HepG2 (cell line): Measurements from ENCODE around the gene INSRR. TPM values are rescaled to one million over a fixed set of nuclear protein-coding genes. Genes with fewer than 3 reads are reported as not detected.

ENCODE experiments used
- ATAC-seq: fragments of 200-7000 bp; cut with Tn5 transposase; 3 replicates; pipeline ENCODE4 v1.9.1; 2020; ENCODE audit warnings: mild to moderate bottlenecking, moderate library complexity
- BruUV-seq: library from RNA; stranded (reverse); fragments of 400-500 nt; replicated peaks from 2 replicates; lab custom pipeline; 2021; lab: Mats Ljungman, UMichigan
- CTCF ChIA-PET: fragments of 300-600 bp; formaldehyde crosslinking; extraction: SDS; loops from one replicate; lab custom pipeline; 2021; ENCODE audit warnings: low total read pairs, inconsistent platforms, low intra/inter-chr PET ratio; lab: Yijun Ruan, JAX
- POLR2A ChIA-PET: fragments of 350-600 bp; sonication (Branson Sonifier 250); formaldehyde crosslinking; loops from one replicate; lab custom pipeline; 2020; ENCODE audit warnings: antibody characterized with exemption, inconsistent platforms; lab: Yijun Ruan, JAX
- DNase-seq: peaks from one replicate; pipeline ENCODE4 v3.0.0-alpha.2; 2015; ENCODE audit warnings: low spot score
- FAIRE-seq: peaks from 3 replicates; lab custom pipeline; 2011; peaks lifted over from hg19 to GRCh38; lab: Jason Lieb, UNC
- H2AFZ ChIP-seq: one replicate; pipeline ENCODE4 v1.6.1; 2011; ENCODE audit warnings: low read length, inconsistent platforms
- H3K27ac ChIP-seq: fragments of 300-600 bp; 3 replicates; pipeline ENCODE4 v1.8.0; 2011; ENCODE audit warnings: mixed run types, mild to moderate bottlenecking, mixed read lengths, low read length, inconsistent platforms; ENCODE audit not compliant: insufficient read depth; ENCODE audit errors: extremely low read length
- H3K27me3 ChIP-seq, 2 experiments: fragments of 200-600 bp in 1 of 2; 2 replicates in 1 of 2; 3 replicates in 1 of 2; pipeline versions ENCODE4 v1.6.0 to v1.8.0; 2011; ENCODE audit warnings: low read length in 2 of 2, mild to moderate bottlenecking in 2 of 2, moderate library complexity in 2 of 2, inconsistent platforms in 1 of 2; ENCODE audit not compliant: insufficient read depth in 2 of 2, control insufficient read depth in 1 of 2
- H3K36me3 ChIP-seq, 2 experiments: fragments of 200-600 bp in 1 of 2; replicated peaks in 1 of 2; 2 replicates in 1 of 2; 3 replicates in 1 of 2; pipeline versions ENCODE4 v1.5.1 to v1.8.0; 2011; ENCODE audit warnings: low read length in 2 of 2, inconsistent platforms in 1 of 2; ENCODE audit not compliant: insufficient read depth in 2 of 2, control insufficient read depth in 1 of 2
- H3K4me1 ChIP-seq: 2 replicates; pipeline ENCODE4 v1.5.1; 2012; ENCODE audit warnings: low read length, inconsistent platforms; ENCODE audit not compliant: insufficient read depth
- H3K4me2 ChIP-seq: 2 replicates; pipeline ENCODE4 v1.6.0; 2011; ENCODE audit warnings: low read depth, low read length, inconsistent platforms
- H3K4me3 ChIP-seq, 3 experiments: fragments of 200-600 bp in 1 of 3; sonication (generic), shearing (Covaris generic) in 1 of 3; replicated peaks in 1 of 3; 2 replicates each; pipeline ENCODE4 v1.5.1; 2011 to 2016; ENCODE audit warnings: low read length in 3 of 3, inconsistent platforms in 2 of 3, low read depth in 2 of 3, mild to moderate bottlenecking in 2 of 3, control low read depth in 1 of 3, mixed read lengths in 1 of 3; ENCODE audit not compliant: insufficient read depth in 1 of 3
- H3K79me2 ChIP-seq: one replicate; pipeline ENCODE4 v1.6.1; 2011; ENCODE audit warnings: low read length, inconsistent platforms; ENCODE audit not compliant: insufficient read depth
- H3K9ac ChIP-seq: 2 replicates; pipeline ENCODE4 v1.6.0; 2011; ENCODE audit warnings: mild to moderate bottlenecking, low read depth, low read length, inconsistent platforms; ENCODE audit not compliant: insufficient read depth
- H3K9me3 ChIP-seq: 2 replicates; pipeline ENCODE4 v1.5.1; 2012; ENCODE audit warnings: mild to moderate bottlenecking, low read length
- H4K20me1 ChIP-seq: 2 replicates; pipeline ENCODE4 v1.6.0; 2011; ENCODE audit warnings: inconsistent platforms, mild to moderate bottlenecking, low read length, moderate library complexity; ENCODE audit not compliant: insufficient read depth
- CENPX ChIP-seq: sonication (generic); formaldehyde crosslinking; IDR thresholded peaks from 2 replicates; pipeline ENCODE4 v1.9.0; 2021; ENCODE audit warnings: mild to moderate bottlenecking, missing genetic modification reagents, moderate library complexity
- ETV5 ChIP-seq: IDR thresholded peaks from 2 replicates; pipeline ENCODE4 v1.6.1; 2018; ENCODE audit warnings: missing biosample characterization, missing genetic modification reagents, inconsistent platforms, borderline replicate concordance
- JARID2 ChIP-seq: sonication (generic); formaldehyde crosslinking; IDR thresholded peaks from 2 replicates; pipeline ENCODE4 v1.8.1; 2023; ENCODE audit warnings: missing genetic modification reagents, inconsistent platforms; ENCODE audit not compliant: insufficient replicate concordance
- MATR3 ChIP-seq: sonication (generic); formaldehyde crosslinking; IDR thresholded peaks from 2 replicates; pipeline ENCODE4 v1.4.0; 2020; ENCODE audit warnings: missing genetic modification reagents
- MED13 ChIP-seq: sonication (generic); formaldehyde crosslinking; IDR thresholded peaks from 2 replicates; pipeline ENCODE4 v1.5.0; 2020; ENCODE audit warnings: missing genetic modification reagents
- MEIS2 ChIP-seq: sonication (generic); formaldehyde crosslinking; IDR thresholded peaks from 2 replicates; pipeline ENCODE4 v1.9.0; 2021; ENCODE audit warnings: mild to moderate bottlenecking, missing genetic modification reagents
- RBM39 ChIP-seq: fragments of 200-400 bp; formaldehyde crosslinking; IDR thresholded peaks from one replicate; pipeline ENCODE4 v1.6.1; 2018; ENCODE audit warnings: antibody characterized with exemption, mild to moderate bottlenecking, low read depth, low read length; ENCODE audit not compliant: poor library complexity, severe bottlenecking
- ZBTB7B ChIP-seq: sonication (generic); formaldehyde crosslinking; IDR thresholded peaks from 2 replicates; pipeline ENCODE4 v1.4.0; 2020; ENCODE audit warnings: missing genetic modification reagents
- ZNF10 ChIP-seq: sonication (generic); formaldehyde crosslinking; IDR thresholded peaks from 2 replicates; pipeline ENCODE4 v1.4.0; 2020; ENCODE audit warnings: mild to moderate bottlenecking, low read depth, missing genetic modification reagents, borderline replicate concordance
- ZNF414 ChIP-seq: sonication (generic); formaldehyde crosslinking; IDR thresholded peaks from 2 replicates; pipeline ENCODE4 v1.5.0; 2020; ENCODE audit warnings: missing genetic modification reagents
- ZNF781 ChIP-seq: sonication (generic); formaldehyde crosslinking; IDR thresholded peaks from 2 replicates; pipeline ENCODE4 v1.5.1; 2020; ENCODE audit warnings: borderline replicate concordance, mild to moderate bottlenecking, missing genetic modification reagents; ENCODE audit errors: not compliant biosample characterization
- WGBS: methylation state at CpG from one replicate; pipeline ENCODE4 v1.1.6; 2017; ENCODE audit warnings: low lambda C conversion rate; 5-methylcytosine and 5-hydroxymethylcytosine counted together
- in situ Hi-C: cut with HindIII; loops from 2 replicates; pipeline ENCODE4 v1.10.0; 2017; ENCODE audit warnings: low pct_unique_long_range_greater_than_20kb; ENCODE audit not compliant: extremely low pct_ligation_motif_present
- intact Hi-C: fragments of 100-400 bp; cut with micrococcal nuclease; formaldehyde crosslinking; loops from one replicate; pipeline ENCODE4 v1.10.0; 2022; ENCODE audit not compliant: unreplicated experiment
- polyA plus RNA-seq, 8 experiments: library from polyadenylated mRNA; depleted of rRNA in 3 of 8; stranded (reverse) in 7 of 8; unstranded in 1 of 8; fragments of >200 nt; fragmentation: Illumina TruSeq in 4 of 8; extraction: Trizol in 4 of 8; gene quantifications; 2 replicates each; pipeline versions ENCODE4 v1.2.1 to v1.2.3, GENCODE V29; 2011 to 2016; ENCODE audit warnings: low read depth in 4 of 8, missing spikeins in 1 of 8, mixed read lengths in 1 of 8; ENCODE audit not compliant: insufficient read depth in 1 of 8
- total RNA-seq, 5 experiments: library from RNA; depleted of rRNA; stranded (reverse); fragments of >200 nt; fragmentation: Illumina TruSeq; extraction: Trizol; gene quantifications; 2 replicates each; pipeline ENCODE4 v1.2.3, GENCODE V29; 2016; ENCODE audit warnings: low read depth in 1 of 5
- TF ChIP-seq, protein P1 (sequence below): sonication (generic); formaldehyde crosslinking; IDR thresholded peaks from 2 replicates; pipeline ENCODE4 v1.8.0; 2023; ENCODE audit warnings: mild to moderate bottlenecking, missing genetic modification reagents
- TF ChIP-seq, protein P2 (sequence below): sonication (generic); formaldehyde crosslinking; IDR thresholded peaks from 2 replicates; pipeline ENCODE4 v1.4.0; 2020; ENCODE audit warnings: missing genetic modification reagents, borderline replicate concordance

The INSRR gene
- total and polyA plus RNA-seq, 2 of the 13 experiments (the other 11 are each of a cell fraction or from before 2014, with no cell fraction given): not detected

DNA sequence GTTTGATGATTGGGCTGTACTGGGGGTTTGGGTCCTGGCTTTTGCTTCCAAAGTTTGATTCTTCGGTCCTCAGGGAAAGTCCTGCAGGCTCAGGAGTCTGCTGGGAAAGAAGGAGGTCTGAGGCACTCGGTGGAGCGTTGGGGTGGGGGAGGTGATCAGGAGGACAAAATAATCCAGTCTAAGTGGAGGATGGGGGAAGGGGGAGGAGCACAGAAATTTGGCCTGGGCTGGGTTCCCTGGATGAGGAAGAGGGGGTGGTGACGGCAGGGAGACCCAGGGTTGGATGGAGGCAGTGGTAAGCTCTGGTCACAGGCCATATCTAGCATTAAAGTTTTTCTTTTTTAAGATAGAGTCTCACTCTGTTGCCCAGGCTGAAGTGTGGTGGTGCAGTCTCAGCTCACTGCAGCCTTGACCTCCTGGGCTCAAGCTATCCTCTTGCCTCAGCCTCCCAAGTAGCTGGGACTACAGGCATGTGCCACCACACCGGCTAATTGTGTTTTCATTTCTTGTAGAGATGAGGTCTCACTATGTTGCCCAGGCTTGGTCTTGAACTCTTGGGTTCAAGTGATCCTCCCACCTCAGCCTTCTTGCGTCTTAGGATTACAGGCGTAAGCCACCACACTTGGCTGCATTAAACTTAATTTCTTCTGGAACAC, 49.1 kb downstream of the INSRR start:
- Histone ChIP-seq H3K9me3 (no peaks in the 10 kb centered on the region), H3K4me1 (peaks cover 22% of the 10 kb centered on the region), H3K4me2 (no peak overlapping the region), H3K79me2 (no peaks in the 10 kb centered on the region), H3K4me3 (no peak overlapping the region), H4K20me1 (no peaks in the 10 kb centered on the region), H3K9ac (no peak overlapping the region), H2AFZ (no peak overlapping the region), H3K36me3 (no peaks in the 10 kb centered on the region), H3K27me3 (peaks cover 1 to 8% of the 10 kb centered on the region in 2 experiments; a peak in 4 of 5 replicates), H3K27ac (no peak overlapping the region)
- ChIA-PET CTCF (no interaction called here), POLR2A (no interaction called here)
- no peak for DNase-seq
- 83% methylated on average over 7 of the region's 7 CpGs for WGBS
- TF ChIP-seq MATR3 (no peak), JARID2 (CRISPR knock-in tag) (no peak), ETV5 (no peak), ZNF10 (no peak), MEIS2 (CRISPR knock-in tag) (no peak), ZNF781 (CRISPR knock-in tag) (no peak), ZNF414 (CRISPR knock-in tag) (no peak)
- ATAC-seq: no peak
- no peak for FAIRE-seq
- intact Hi-C loops (no loop called here), in situ Hi-C loops (no loop called here)
- no TSS peak for BruUV-seq

DNA sequence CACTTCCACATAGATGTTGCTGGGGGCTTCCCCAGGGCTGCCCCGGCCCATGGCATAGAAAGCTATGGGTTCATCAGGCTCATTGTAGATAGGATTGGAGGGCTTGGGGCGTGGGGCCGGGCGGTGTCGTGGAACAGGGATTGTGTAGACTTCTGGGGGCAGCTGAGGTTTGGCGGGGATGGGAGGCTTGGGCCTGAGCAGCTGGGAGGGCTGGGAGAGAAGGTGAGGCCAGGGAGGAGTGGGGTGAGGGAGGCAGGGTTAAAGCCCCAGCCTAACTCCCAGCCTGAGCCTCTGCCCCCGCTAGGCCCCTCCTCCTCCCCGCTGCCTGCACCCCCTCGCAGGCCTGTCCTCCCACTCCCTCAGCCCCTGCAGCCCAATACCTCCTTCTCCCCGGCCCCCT, 49.6 kb downstream of the INSRR start:
- H3K4me1 ChIP-seq: peaks cover 16% of the 10 kb centered on the region
- no peaks in the 10 kb centered on the region for H3K79me2 ChIP-seq
- intact Hi-C loops (no loop called here), in situ Hi-C loops (no loop called here)
- DNase-seq: no peak
- H3K4me3 ChIP-seq: no peak overlapping the region
- H3K36me3 ChIP-seq: no peaks in the 10 kb centered on the region
- 89% methylated on average over 10 of the region's 10 CpGs for WGBS
- no peak for FAIRE-seq
- peaks cover 1 to 3% of the 10 kb centered on the region in 2 experiments; a peak in 4 of 5 replicates for H3K27me3 ChIP-seq
- no peak overlapping the region for H3K9ac ChIP-seq
- no peak overlapping the region for H3K27ac ChIP-seq
- no peaks in the 10 kb centered on the region for H3K9me3 ChIP-seq
- H2AFZ ChIP-seq: no peak overlapping the region
- BruUV-seq: no TSS peak
- H3K4me2 ChIP-seq: no peak overlapping the region
- no peaks in the 10 kb centered on the region for H4K20me1 ChIP-seq
- ChIA-PET CTCF (no interaction called here), POLR2A (no interaction called here)
- ATAC-seq: no peak
- TF ChIP-seq ZBTB7B (CRISPR knock-in tag) (no peak), CENPX (CRISPR knock-in tag) (no peak), RBM39 (no peak), MED13 (CRISPR knock-in tag) (no peak)
- TF ChIP-seq, protein P1, sequence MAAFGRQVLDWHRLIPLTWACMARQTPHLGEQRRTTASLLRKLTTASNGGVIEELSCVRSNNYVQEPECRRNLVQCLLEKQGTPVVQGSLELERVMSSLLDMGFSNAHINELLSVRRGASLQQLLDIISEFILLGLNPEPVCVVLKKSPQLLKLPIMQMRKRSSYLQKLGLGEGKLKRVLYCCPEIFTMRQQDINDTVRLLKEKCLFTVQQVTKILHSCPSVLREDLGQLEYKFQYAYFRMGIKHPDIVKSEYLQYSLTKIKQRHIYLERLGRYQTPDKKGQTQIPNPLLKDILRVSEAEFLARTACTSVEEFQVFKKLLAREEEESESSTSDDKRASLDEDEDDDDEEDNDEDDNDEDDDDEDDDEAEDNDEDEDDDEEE: no peak
- TF ChIP-seq, protein P2, sequence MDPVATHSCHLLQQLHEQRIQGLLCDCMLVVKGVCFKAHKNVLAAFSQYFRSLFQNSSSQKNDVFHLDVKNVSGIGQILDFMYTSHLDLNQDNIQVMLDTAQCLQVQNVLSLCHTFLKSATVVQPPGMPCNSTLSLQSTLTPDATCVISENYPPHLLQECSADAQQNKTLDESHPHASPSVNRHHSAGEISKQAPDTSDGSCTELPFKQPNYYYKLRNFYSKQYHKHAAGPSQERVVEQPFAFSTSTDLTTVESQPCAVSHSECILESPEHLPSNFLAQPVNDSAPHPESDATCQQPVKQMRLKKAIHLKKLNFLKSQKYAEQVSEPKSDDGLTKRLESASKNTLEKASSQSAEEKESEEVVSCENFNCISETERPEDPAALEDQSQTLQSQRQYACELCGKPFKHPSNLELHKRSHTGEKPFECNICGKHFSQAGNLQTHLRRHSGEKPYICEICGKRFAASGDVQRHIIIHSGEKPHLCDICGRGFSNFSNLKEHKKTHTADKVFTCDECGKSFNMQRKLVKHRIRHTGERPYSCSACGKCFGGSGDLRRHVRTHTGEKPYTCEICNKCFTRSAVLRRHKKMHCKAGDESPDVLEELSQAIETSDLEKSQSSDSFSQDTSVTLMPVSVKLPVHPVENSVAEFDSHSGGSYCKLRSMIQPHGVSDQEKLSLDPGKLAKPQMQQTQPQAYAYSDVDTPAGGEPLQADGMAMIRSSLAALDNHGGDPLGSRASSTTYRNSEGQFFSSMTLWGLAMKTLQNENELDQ (CRISPR knock-in tag): no peak
